Caco-2 (cell line): ENCODE results near the gene PTK7. TPM values are rescaled to one million over a fixed set of nuclear protein-coding genes. Genes with fewer than 3 reads are reported as not detected.

Experiments
- BruUV-seq: library from RNA; stranded (reverse); fragments of 400-500 nt; replicated peaks from 2 replicates; lab custom pipeline; 2021; lab: Mats Ljungman, UMichigan
- CTCF ChIA-PET: fragments of 300-600 bp; sonication (Branson Sonifier 250); formaldehyde crosslinking; loops from one replicate; lab custom pipeline; 2022; ENCODE audit warnings: antibody characterized with exemption; lab: Charles Lee
- POLR2A ChIA-PET: fragments of 300-600 bp; sonication (Branson Sonifier 250); formaldehyde crosslinking; loops from one replicate; lab custom pipeline; 2022; ENCODE audit warnings: antibody characterized with exemption; lab: Charles Lee
- DNase-seq, 2 experiments: peaks; one replicate each; pipeline versions ENCODE4 v3.0.0 to v3.0.0-alpha.2; 2020 to 2022
- H3K27me3 ChIP-seq: replicated peaks from 2 replicates; pipeline ENCODE4 v1.6.0; 2011; ENCODE audit warnings: low read length; ENCODE audit not compliant: control insufficient read depth, insufficient read depth
- H3K36me3 ChIP-seq: 2 replicates; pipeline ENCODE4 v1.5.1; 2011; ENCODE audit warnings: low read length; ENCODE audit not compliant: control insufficient read depth, insufficient read depth
- H3K4me1 ChIP-seq: fragments of 250-450 bp; sonication (Bioruptor Pico); 2 replicates; pipeline ENCODE4 v1.5.1; 2020; ENCODE audit warnings: mild to moderate bottlenecking
- H3K4me3 ChIP-seq: 2 replicates; pipeline ENCODE4 v1.5.1; 2011; ENCODE audit warnings: low read depth, mild to moderate bottlenecking, control low read depth, low read length
- H3K9me3 ChIP-seq: fragments of 250-450 bp; sonication (Bioruptor Pico); 2 replicates; pipeline ENCODE4 v1.5.1; 2020; ENCODE audit warnings: mild to moderate bottlenecking, moderate library complexity
- H3K27ac Mint-ChIP-seq: one replicate; pipeline ENCODE4 v1.8.0; 2022; ENCODE audit warnings: mixed read lengths; ENCODE audit not compliant: unreplicated experiment
- H3K27me3 Mint-ChIP-seq: one replicate; pipeline ENCODE4 v1.8.0; 2022; ENCODE audit warnings: mixed read lengths; ENCODE audit not compliant: insufficient read depth, unreplicated experiment
- H3K36me3 Mint-ChIP-seq: one replicate; pipeline ENCODE4 v1.8.0; 2022; ENCODE audit warnings: mild to moderate bottlenecking, mixed read lengths; ENCODE audit not compliant: insufficient read depth, unreplicated experiment
- H3K4me1 Mint-ChIP-seq: one replicate; pipeline ENCODE4 v1.8.0; 2022; ENCODE audit warnings: low read depth, mixed read lengths; ENCODE audit not compliant: unreplicated experiment
- H3K4me3 Mint-ChIP-seq: one replicate; pipeline ENCODE4 v1.8.0; 2022; ENCODE audit warnings: mild to moderate bottlenecking, moderate library complexity, mixed read lengths; ENCODE audit not compliant: unreplicated experiment
- H3K9me3 Mint-ChIP-seq: one replicate; pipeline ENCODE4 v1.8.0; 2022; ENCODE audit warnings: mixed read lengths; ENCODE audit not compliant: unreplicated experiment
- intact Hi-C: fragments of 100-400 bp; cut with micrococcal nuclease; formaldehyde crosslinking; loops from one replicate; pipeline ENCODE4 v1.10.0; 2022; ENCODE audit not compliant: unreplicated experiment
- total RNA-seq: library from RNA; stranded (reverse); gene quantifications from 2 replicates; pipeline ENCODE4 v1.2.3, GENCODE V29; 2022
- TF ChIP-seq, protein P1 (sequence below), 2 experiments: fragments of 200-600 bp in 1 of 2; IDR thresholded peaks; 1 replicate in 1 of 2; 2 replicates in 1 of 2; pipeline versions ENCODE4 v1.5.1 to v1.8.0; 2011 to 2022; ENCODE audit warnings: antibody characterized with exemption in 1 of 2, control low read depth in 1 of 2, inconsistent platforms in 1 of 2, low read depth in 1 of 2, low read length in 1 of 2, mild to moderate bottlenecking in 1 of 2, moderate library complexity in 1 of 2; ENCODE audit not compliant: insufficient read depth in 1 of 2, severe bottlenecking in 1 of 2, unreplicated experiment in 1 of 2

The PTK7 gene
- total RNA-seq, 1 experiment from 2014 or later = 180 TPM

DNA sequence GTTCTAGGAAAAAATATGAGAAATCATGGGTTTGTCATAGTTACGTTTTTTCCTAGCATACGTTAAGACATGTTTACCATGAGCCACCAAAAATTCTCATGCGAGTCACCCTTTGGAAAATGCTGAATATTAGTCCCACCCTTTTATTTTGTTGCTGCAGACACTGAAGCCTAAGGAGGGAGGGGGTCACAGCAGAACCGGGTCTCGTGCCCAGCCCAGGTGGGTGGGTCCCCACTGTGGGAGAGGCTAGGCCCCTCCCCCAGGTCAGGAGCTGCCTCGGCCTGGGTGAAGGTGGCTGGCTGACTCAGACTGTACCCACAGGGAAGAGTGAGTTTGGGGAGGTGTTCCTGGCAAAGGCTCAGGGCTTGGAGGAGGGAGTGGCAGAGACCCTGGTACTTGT is 68.8 kb downstream of the PTK7 start:
- intact Hi-C loops = no loop called here
- H3K36me3 Mint-ChIP-seq = peaks cover 55% of the 10 kb centered on the region
- H3K4me1 Mint-ChIP-seq = no peaks in the 10 kb centered on the region
- ChIA-PET POLR2A (no interaction called here), CTCF (no interaction called here)
- no peaks in the 10 kb centered on the region for H3K9me3 Mint-ChIP-seq
- BruUV-seq = no TSS peak
- no peak overlapping the region for H3K4me3 ChIP-seq
- H3K9me3 ChIP-seq = no peaks in the 10 kb centered on the region
- H3K4me3 Mint-ChIP-seq = no peak overlapping the region
- no peak for DNase-seq
- no peak overlapping the region for H3K27ac Mint-ChIP-seq
- TF ChIP-seq, protein P1, sequence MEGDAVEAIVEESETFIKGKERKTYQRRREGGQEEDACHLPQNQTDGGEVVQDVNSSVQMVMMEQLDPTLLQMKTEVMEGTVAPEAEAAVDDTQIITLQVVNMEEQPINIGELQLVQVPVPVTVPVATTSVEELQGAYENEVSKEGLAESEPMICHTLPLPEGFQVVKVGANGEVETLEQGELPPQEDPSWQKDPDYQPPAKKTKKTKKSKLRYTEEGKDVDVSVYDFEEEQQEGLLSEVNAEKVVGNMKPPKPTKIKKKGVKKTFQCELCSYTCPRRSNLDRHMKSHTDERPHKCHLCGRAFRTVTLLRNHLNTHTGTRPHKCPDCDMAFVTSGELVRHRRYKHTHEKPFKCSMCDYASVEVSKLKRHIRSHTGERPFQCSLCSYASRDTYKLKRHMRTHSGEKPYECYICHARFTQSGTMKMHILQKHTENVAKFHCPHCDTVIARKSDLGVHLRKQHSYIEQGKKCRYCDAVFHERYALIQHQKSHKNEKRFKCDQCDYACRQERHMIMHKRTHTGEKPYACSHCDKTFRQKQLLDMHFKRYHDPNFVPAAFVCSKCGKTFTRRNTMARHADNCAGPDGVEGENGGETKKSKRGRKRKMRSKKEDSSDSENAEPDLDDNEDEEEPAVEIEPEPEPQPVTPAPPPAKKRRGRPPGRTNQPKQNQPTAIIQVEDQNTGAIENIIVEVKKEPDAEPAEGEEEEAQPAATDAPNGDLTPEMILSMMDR (IDR thresholded peaks at IDR 0.05; ENCODE audit: insufficient read depth in 1 of 2, low read depth in 1 of 2, low read length in 1 of 2, severe bottlenecking in 1 of 2, unreplicated experiment in 1 of 2) = no peak
- peaks cover 4% of the 10 kb centered on the region for H3K36me3 ChIP-seq
- H3K4me1 ChIP-seq = no peaks in the 10 kb centered on the region; the same call in 1 of the 2 replicates
- no peaks in the 10 kb centered on the region for H3K27me3 ChIP-seq
- H3K27me3 Mint-ChIP-seq = no peaks in the 10 kb centered on the region

DNA sequence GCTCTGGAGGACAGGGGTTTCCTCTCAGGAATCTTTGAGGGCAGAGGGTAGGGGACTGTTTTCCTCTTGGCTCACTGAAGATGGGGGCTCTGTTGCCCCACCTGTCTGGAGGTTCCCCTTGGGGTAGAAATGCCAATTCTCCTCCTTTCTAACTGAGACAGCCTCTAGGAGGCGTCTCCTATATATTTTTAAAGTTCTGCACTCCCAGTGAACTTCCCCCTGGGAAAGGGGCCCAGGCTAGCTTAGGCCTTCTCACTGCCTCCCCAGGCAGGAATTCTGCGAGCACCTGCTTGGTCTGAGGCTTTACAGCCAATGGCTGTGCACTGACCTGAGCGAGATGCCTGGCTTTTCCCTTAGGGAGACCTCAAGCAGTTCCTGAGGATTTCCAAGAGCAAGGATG is 70.1 kb downstream of the PTK7 start:
- BruUV-seq = no TSS peak
- intact Hi-C loops = no loop called here
- no peaks in the 10 kb centered on the region for H3K27me3 ChIP-seq
- Mint-ChIP-seq H3K27me3 (no peaks in the 10 kb centered on the region), H3K9me3 (no peaks in the 10 kb centered on the region), H3K4me1 (no peaks in the 10 kb centered on the region), H3K27ac (no peak overlapping the region), H3K4me3 (no peak overlapping the region), H3K36me3 (peaks cover 56% of the 10 kb centered on the region)
- CTCF ChIA-PET = interaction anchor here (0.6 kb wide), 1 partner anchor 1273 kb away, joined by 3 read pairs; no protein-coding TSS in a partner anchor
- TF ChIP-seq, protein P1 (IDR thresholded peaks at IDR 0.05; ENCODE audit: insufficient read depth in 1 of 2, low read depth in 1 of 2, low read length in 1 of 2, severe bottlenecking in 1 of 2, unreplicated experiment in 1 of 2) = no peak
- H3K4me1 ChIP-seq = no peaks in the 10 kb centered on the region; the same call in 1 of the 2 replicates
- no peak for DNase-seq
- H3K36me3 ChIP-seq = peaks cover 4% of the 10 kb centered on the region
- no peak overlapping the region for H3K4me3 ChIP-seq
- POLR2A ChIA-PET = no interaction called here
- no peaks in the 10 kb centered on the region for H3K9me3 ChIP-seq

DNA sequence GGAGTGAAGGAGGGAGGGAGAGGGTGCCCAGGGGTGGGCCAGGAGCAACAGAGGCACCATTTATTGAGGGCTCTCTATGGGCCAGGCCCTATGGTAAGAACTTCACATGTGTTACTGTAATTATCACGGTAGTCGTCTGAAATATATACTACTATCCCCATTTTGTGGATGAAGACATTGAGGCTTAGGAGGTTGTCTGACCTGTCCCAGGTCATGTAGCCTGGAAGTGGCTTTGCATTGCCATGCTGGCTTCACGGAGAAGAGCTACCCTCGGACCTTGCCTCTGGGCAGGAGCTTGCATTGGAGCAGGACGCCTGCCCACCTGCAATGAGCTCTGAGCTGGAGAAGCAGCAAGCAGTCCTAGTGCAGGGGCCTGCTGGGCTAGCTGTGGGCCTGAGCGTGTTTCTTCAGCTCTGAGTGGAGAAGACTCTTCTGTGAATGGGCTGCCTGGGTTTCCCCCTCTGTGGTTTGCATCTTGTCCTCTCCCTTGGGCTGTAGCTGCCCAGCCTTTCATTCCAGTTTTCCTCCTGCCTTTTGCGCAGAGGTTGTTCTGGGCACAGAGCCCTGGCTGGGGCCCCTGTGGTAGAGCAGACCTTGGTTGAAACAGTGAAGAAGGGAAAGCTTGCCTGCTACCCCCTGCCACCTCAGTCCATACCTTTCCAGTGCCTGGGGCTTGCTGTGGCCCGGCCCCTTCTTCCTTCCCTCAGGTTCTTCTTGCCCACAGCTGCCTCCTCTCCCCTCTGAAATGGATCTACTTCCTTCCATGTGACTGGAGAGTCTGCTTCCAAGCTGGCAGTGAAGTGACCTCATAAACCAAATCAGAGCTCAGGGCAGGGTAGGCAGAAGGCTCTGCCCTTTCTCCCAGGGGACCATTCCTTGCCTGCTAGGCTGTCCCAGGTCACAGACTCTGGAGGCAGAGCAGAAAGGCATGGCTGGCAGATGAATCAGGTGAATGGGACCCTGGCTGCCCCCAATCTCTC is 70.9 kb downstream of the PTK7 start:
- H3K4me3 ChIP-seq = no peak overlapping the region
- H3K27me3 ChIP-seq = no peaks in the 10 kb centered on the region
- ChIA-PET POLR2A (interaction anchor here (0.6 kb wide), 1 partner anchor 118 kb away, joined by 3 read pairs; no protein-coding TSS in a partner anchor), CTCF (interaction anchor here (0.6 kb wide), 1 partner anchor 1272 kb away, joined by 3 read pairs; no protein-coding TSS in a partner anchor)
- TF ChIP-seq, protein P1 (IDR thresholded peaks at IDR 0.05; ENCODE audit: insufficient read depth in 1 of 2, low read depth in 1 of 2, low read length in 1 of 2, severe bottlenecking in 1 of 2, unreplicated experiment in 1 of 2) = no peak
- Mint-ChIP-seq H3K27me3 (no peaks in the 10 kb centered on the region), H3K27ac (no peak overlapping the region), H3K4me3 (no peak overlapping the region), H3K9me3 (no peaks in the 10 kb centered on the region), H3K36me3 (peaks cover 49% of the 10 kb centered on the region), H3K4me1 (no peaks in the 10 kb centered on the region)
- no peaks in the 10 kb centered on the region; the same call in 1 of the 2 replicates for H3K4me1 ChIP-seq
- no peaks in the 10 kb centered on the region for H3K9me3 ChIP-seq
- no peak for DNase-seq
- BruUV-seq = no TSS peak
- intact Hi-C loops = no loop called here
- H3K36me3 ChIP-seq = peaks cover 4% of the 10 kb centered on the region
